ENCODE data around the gene LPIN3.

The LPIN3 gene

GRCh38 chr20:41365777-41366545 lies 25.3 kb downstream of the LPIN3 start:
- no peak for DNase-seq (ENCODE audit: low read depth in 1 of 2, low spot score in 1 of 2)

- DNase-seq (ENCODE audit: low read depth in 1 of 2, low spot score in 1 of 2) = no peak
Measured at GRCh38 chr20:41366546-41367392, 26.1 kb downstream of the LPIN3 start, which contains the start of gene EMILIN3. EMILIN3 (minus strand) TSS chr20:41366818; CDS start chr20:41366634, 184 bp downstream.

- DNase-seq (ENCODE audit: low read depth in 1 of 2, low spot score in 1 of 2) = no peak
Measured at GRCh38 chr20:41367393-41367695, 26.7 kb downstream of the LPIN3 start.

- no peak for DNase-seq (ENCODE audit: low read depth in 1 of 2, low spot score in 1 of 2)
Measured at GRCh38 chr20:41367956-41368355, 27.3 kb downstream of the LPIN3 start.

- DNase-seq (ENCODE audit: low read depth in 1 of 2, low spot score in 1 of 2) = no peak
Measured at GRCh38 chr20:41369673-41370072, 29.1 kb downstream of the LPIN3 start.

GRCh38 chr20:41370176-41370575 lies 29.6 kb downstream of the LPIN3 start:
- DNase-seq (ENCODE audit: low read depth in 1 of 2, low spot score in 1 of 2) = no peak

- DNase-seq (ENCODE audit: low read depth in 1 of 2, low spot score in 1 of 2) = no peak
Measured at GRCh38 chr20:41371371-41371770, 30.8 kb downstream of the LPIN3 start.

- DNase-seq (ENCODE audit: low read depth in 1 of 2, low spot score in 1 of 2) = no peak
Measured at GRCh38 chr20:41373251-41373783, 32.7 kb downstream of the LPIN3 start.

GRCh38 chr20:41373931-41374920 lies 33.6 kb downstream of the LPIN3 start:
- no peak for DNase-seq (ENCODE audit: low read depth in 1 of 2, low spot score in 1 of 2)

- no peak for DNase-seq (ENCODE audit: low read depth in 1 of 2, low spot score in 1 of 2)
Measured at GRCh38 chr20:41375846-41376245, 35.2 kb downstream of the LPIN3 start.

- no peak for DNase-seq (ENCODE audit: low read depth in 1 of 2, low spot score in 1 of 2)
Measured at GRCh38 chr20:41376349-41376748, 35.7 kb downstream of the LPIN3 start.

- no peak for DNase-seq (ENCODE audit: low read depth in 1 of 2, low spot score in 1 of 2)
Measured at GRCh38 chr20:41377275-41377674, 36.7 kb downstream of the LPIN3 start.

- no peak for DNase-seq (ENCODE audit: low read depth in 1 of 2, low spot score in 1 of 2)
Measured at GRCh38 chr20:41379551-41379950, 38.9 kb downstream of the LPIN3 start.

GRCh38 chr20:41380551-41381193 lies 40.1 kb downstream of the LPIN3 start:
- no peak for DNase-seq (ENCODE audit: low read depth in 1 of 2, low spot score in 1 of 2)

- no peak for DNase-seq (ENCODE audit: low read depth in 1 of 2, low spot score in 1 of 2)
Measured at GRCh38 chr20:41382791-41383305, 42.2 kb downstream of the LPIN3 start.

- no peak for DNase-seq (ENCODE audit: low read depth in 1 of 2, low spot score in 1 of 2)
Measured at GRCh38 chr20:41386502-41387427, 46.1 kb downstream of the LPIN3 start.

GRCh38 chr20:41387444-41387851 lies 46.8 kb downstream of the LPIN3 start:
- DNase-seq (ENCODE audit: low read depth in 1 of 2, low spot score in 1 of 2) = no peak

GRCh38 chr20:41390889-41391288 lies 50.3 kb downstream of the LPIN3 start:
- no peak for DNase-seq (ENCODE audit: low read depth in 1 of 2, low spot score in 1 of 2)

- no peak for DNase-seq (ENCODE audit: low read depth in 1 of 2, low spot score in 1 of 2)
Measured at GRCh38 chr20:41391587-41392001, 51.0 kb downstream of the LPIN3 start.

All from activated CD4-positive, alpha-beta T cell treated with anti-CD3 and anti-CD28 coated beads, Interleukin-2, amount 50 U/mL, for 24 hours (primary cell).